LHCN-M2 (cell line): ENCODE results near the gene TACO1. TPM values are rescaled to one million over a fixed set of nuclear protein-coding genes. Genes with fewer than 3 reads are reported as not detected.

Experiments
- DNase-seq: peaks from one replicate; pipeline ENCODE4 v3.0.0-alpha.2; 2012; ENCODE audit warnings: low read depth
- polyA plus RNA-seq: library from polyadenylated mRNA; unstranded; fragments of >200 nt; gene quantifications from one replicate; pipeline ENCODE4 v1.2.1, GENCODE V29; 2012; ENCODE audit warnings: missing spikeins
- total RNA-seq: library from RNA; depleted of rRNA; stranded (reverse); fragments of >200 nt; gene quantifications from 2 replicates; pipeline ENCODE4 v1.2.3, GENCODE V29; 2014; rRNA removed

The TACO1 gene
- 18.3 and 18.6 TPM in 2 replicates for total RNA-seq
- 26.9 TPM for polyA plus RNA-seq

GRCh38 chr17:63600569-63601438 is at the start of gene TACO1:
Gene TACO1 (plus strand): TSS chr17:63600895. CDS start chr17:63601084, 189 bp downstream.
- peak; percentile 79 for DNase-seq

- DNase-seq = no peak
Observed at GRCh38 chr17:63552211-63552610, 48.5 kb upstream of the TACO1 start.

- DNase-seq = no peak
Observed at GRCh38 chr17:63555500-63556156, 45.1 kb upstream of the TACO1 start.

- no peak for DNase-seq
Observed at GRCh38 chr17:63557416-63557815, 43.3 kb upstream of the TACO1 start.

GRCh38 chr17:63558441-63558840 is 42.3 kb upstream of the TACO1 start:
- DNase-seq = no peak

GRCh38 chr17:63561819-63562218 is 38.9 kb upstream of the TACO1 start:
- no peak for DNase-seq

- DNase-seq = no peak
Observed at GRCh38 chr17:63563339-63563738, 37.4 kb upstream of the TACO1 start.

- no peak for DNase-seq
Observed at GRCh38 chr17:63564562-63564961, 36.1 kb upstream of the TACO1 start.

- DNase-seq = no peak
Observed at GRCh38 chr17:63567229-63567628, 33.5 kb upstream of the TACO1 start.

- no peak for DNase-seq
Observed at GRCh38 chr17:63568563-63568962, 32.1 kb upstream of the TACO1 start.

- peak; percentile 53 for DNase-seq
Observed at GRCh38 chr17:63571632-63572310, 28.9 kb upstream of the TACO1 start.

- DNase-seq = no peak
Observed at GRCh38 chr17:63573634-63574033, 27.1 kb upstream of the TACO1 start.

- no peak for DNase-seq
Observed at GRCh38 chr17:63578027-63578768, 22.5 kb upstream of the TACO1 start.

GRCh38 chr17:63578769-63579111 is 22.0 kb upstream of the TACO1 start:
- DNase-seq = no peak

- DNase-seq = no peak
Observed at GRCh38 chr17:63579633-63580032, 21.1 kb upstream of the TACO1 start.

- peak; percentile 6 for DNase-seq
Observed at GRCh38 chr17:63587770-63588169, 12.9 kb upstream of the TACO1 start.

- no peak for DNase-seq
Observed at GRCh38 chr17:63588797-63589196, 11.9 kb upstream of the TACO1 start.

GRCh38 chr17:63589646-63590045 is 11.0 kb upstream of the TACO1 start:
- no peak for DNase-seq

- DNase-seq = peak; percentile 12
Observed at GRCh38 chr17:63592797-63593196, 7.9 kb upstream of the TACO1 start.

- DNase-seq = no peak
Observed at GRCh38 chr17:63595132-63595531, 5.6 kb upstream of the TACO1 start.

GRCh38 chr17:63596856-63597586 is 3.7 kb upstream of the TACO1 start:
- no peak for DNase-seq
